ENCODE results near the gene USP21.

GRCh38 chr1:161145832-161146231 is 13.5 kb upstream of the USP21 start:
- TF ChIP-seq CREB5 (CRISPR knock-in tag; IDR thresholded peaks at IDR 0.05; ENCODE audit: low read depth) (no peak), PATZ1 (CRISPR knock-in tag; IDR thresholded peaks at IDR 0.05; ENCODE audit: borderline replicate concordance) (no peak), ZFP3 (CRISPR knock-in tag; IDR thresholded peaks at IDR 0.05) (no peak), TOX (CRISPR knock-in tag; IDR thresholded peaks at IDR 0.05; ENCODE audit: borderline replicate concordance) (no peak), ZC3H10 (CRISPR knock-in tag; IDR thresholded peaks at IDR 0.05) (no peak), ZFP30 (CRISPR knock-in tag; IDR thresholded peaks at IDR 0.05) (no peak), OSR1 (CRISPR knock-in tag; IDR thresholded peaks at IDR 0.05) (no peak), ZNF70 (CRISPR knock-in tag; IDR thresholded peaks at IDR 0.05) (no peak), ARNTL (CRISPR knock-in tag; IDR thresholded peaks at IDR 0.05; ENCODE audit: borderline replicate concordance, low read depth) (no peak), ESRRG (CRISPR knock-in tag; IDR thresholded peaks at IDR 0.05) (no peak), BACH2 (CRISPR knock-in tag; IDR thresholded peaks at IDR 0.05; ENCODE audit: borderline replicate concordance) (no peak)
